H1 (cell line): ENCODE data around the gene ADAMTS15. TPM values are rescaled to one million over a fixed set of nuclear protein-coding genes. Genes with fewer than 3 reads are reported as not detected.

Experiments
- ASH2L ChIP-seq: fragments of 200-600, 300-600 bp; sonication (generic); IDR thresholded peaks from one replicate; pipeline ENCODE4 v1.7.1; 2017; ENCODE audit warnings: low read length
- BRCA1 ChIP-seq: IDR thresholded peaks from 2 replicates; pipeline ENCODE4 v1.6.1; 2012; ENCODE audit warnings: low read depth, low read length, improper control_type of control experiment
- polyA plus RNA-seq, 7 experiments: library from polyadenylated mRNA; depleted of rRNA in 3 of 7; stranded (reverse) in 5 of 7; unstranded in 2 of 7; fragments of >200 nt in 5 of 7; fragments of 200-250 nt in 2 of 7; gene quantifications; 1 replicate in 5 of 7; 2 replicates in 1 of 7; 4 replicates in 1 of 7; pipeline versions ENCODE4 v1.2.1 to v1.2.3, GENCODE V29; 2011 to 2013; ENCODE audit warnings: missing spikeins in 2 of 7, mixed read lengths in 2 of 7
- total RNA-seq: library from RNA; stranded (reverse); fragmentation: NEBNext Ultra II Directional; extraction: Animal tissue kit (Norgen Biotek cat#: 25700); gene quantifications from 2 replicates; pipeline ENCODE4 v1.2.1, GENCODE V29; 2021

ADAMTS15 gene
- total and polyA plus RNA-seq, 2 of the 8 experiments (the other 6 are each of a cell fraction or from before 2014, with no cell fraction given) = 1.7 to 4.7 TPM

GRCh38 chr11:130405428-130405827 is 43.0 kb upstream of the ADAMTS15 start (continued):
- TF ChIP-seq BRCA1 (no peak), ASH2L (no peak)
